BJ (cell line): ENCODE measurements around the gene ARMC3. TPM values are rescaled to one million over a fixed set of nuclear protein-coding genes. Genes with fewer than 3 reads are reported as not detected.
"Not testable (repeated sequence)": the region's sequence is repeated elsewhere in the genome, so short reads cannot be mapped to it uniquely, and the experiment has no call there.

Source experiments
- CTCF ChIA-PET: fragments of 350-600 bp; formaldehyde crosslinking; extraction: SDS; loops from one replicate; lab custom pipeline; 2021; ENCODE audit warnings: antibody characterized with exemption, inconsistent platforms; lab: Yijun Ruan, JAX
- POLR2A ChIA-PET: fragments of 300-600 bp; sonication (Branson Sonifier 250); formaldehyde crosslinking; extraction: SDS; loops from one replicate; lab custom pipeline; 2021; ENCODE audit warnings: antibody characterized with exemption; lab: Charles Lee
- DNase-seq: peaks from one replicate; pipeline ENCODE4 v3.0.0-alpha.2; 2011; ENCODE audit warnings: low read depth
- H3K27me3 ChIP-seq: 2 replicates; pipeline ENCODE4 v1.6.0; 2011; ENCODE audit warnings: low read length; ENCODE audit not compliant: control insufficient read depth, insufficient read depth
- H3K36me3 ChIP-seq: 2 replicates; pipeline ENCODE4 v1.5.1; 2011; ENCODE audit warnings: low read length; ENCODE audit not compliant: control insufficient read depth, insufficient read depth
- H3K4me3 ChIP-seq: 2 replicates; pipeline ENCODE4 v1.5.1; 2011; ENCODE audit warnings: low read depth, mild to moderate bottlenecking, control low read depth, low read length
- CTCF ChIP-seq: IDR thresholded peaks from 2 replicates; pipeline ENCODE4 v1.5.1; 2011; ENCODE audit warnings: low read depth, mild to moderate bottlenecking, control low read depth, inconsistent platforms, low read length, moderate library complexity; ENCODE audit not compliant: insufficient read depth
- polyA plus RNA-seq: library from polyadenylated mRNA; depleted of rRNA; stranded (reverse); fragments of >200 nt; gene quantifications from 2 replicates; pipeline ENCODE4 v1.2.3, GENCODE V29; 2011

Gene ARMC3
- polyA plus RNA-seq, 1 experiment = not detected

DNA sequence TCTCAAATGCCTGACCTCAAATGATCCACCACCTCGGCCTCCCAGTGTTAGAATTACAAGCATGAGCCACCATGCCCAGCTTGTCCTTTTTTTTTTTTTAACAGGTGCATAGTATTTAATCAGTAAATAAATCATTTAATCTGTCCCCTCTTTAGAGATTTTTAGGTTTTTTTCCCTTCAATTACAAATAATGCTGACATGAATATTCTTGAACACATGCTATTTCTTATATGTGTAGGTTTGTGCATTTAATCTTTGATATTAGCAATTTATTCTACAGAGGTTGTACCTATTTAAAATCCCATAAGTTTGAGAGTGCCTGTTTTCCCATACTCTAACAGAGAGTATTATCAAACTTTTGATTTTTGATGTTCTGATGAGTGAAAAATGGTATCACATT, 24.2 kb upstream of the ARMC3 start:
- ChIA-PET POLR2A (no interaction called here), CTCF (interaction anchor here (0.6 kb wide), 1 partner anchor 23 kb away, joined by 3 read pairs; no protein-coding TSS in a partner anchor)
- H3K27me3 ChIP-seq = no peaks in the 10 kb centered on the region
- H3K36me3 ChIP-seq = no peaks in the 10 kb centered on the region
- no peak for DNase-seq
- no peak overlapping the region for H3K4me3 ChIP-seq
- TF ChIP-seq CTCF = no peak

DNA sequence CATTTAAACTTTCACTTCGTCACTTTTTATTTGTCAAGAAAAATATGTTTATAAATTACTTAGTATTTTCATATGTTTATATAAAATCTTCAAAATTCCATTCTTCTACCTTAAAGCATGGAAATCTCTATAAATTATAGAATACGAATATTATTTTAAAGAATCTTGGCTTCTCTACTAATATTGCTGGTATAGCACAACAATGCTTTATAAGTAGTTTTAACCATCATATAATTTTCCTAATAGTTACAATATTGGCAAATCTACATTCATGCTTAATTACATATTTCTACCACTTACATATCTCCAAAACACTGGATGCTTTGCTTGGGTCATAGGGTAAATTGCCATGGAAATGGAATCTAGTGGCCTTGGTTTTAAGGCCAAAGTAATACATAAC, 21.1 kb upstream of the ARMC3 start:
- Histone ChIP-seq H3K36me3 (no peaks in the 10 kb centered on the region), H3K4me3 (no peak overlapping the region), H3K27me3 (no peaks in the 10 kb centered on the region)
- DNase-seq = no peak
- POLR2A ChIA-PET = no interaction called here
- CTCF ChIA-PET = no interaction called here
- no peak for TF ChIP-seq CTCF

GRCh38 chr10:22908837-22909236, 19.0 kb upstream of the ARMC3 start:
- no peak for TF ChIP-seq CTCF
- ChIA-PET CTCF (no interaction called here), POLR2A (no interaction called here)
- Histone ChIP-seq H3K36me3 (no peaks in the 10 kb centered on the region), H3K27me3 (no peaks in the 10 kb centered on the region), H3K4me3 (no peak overlapping the region)
- no peak for DNase-seq

DNA sequence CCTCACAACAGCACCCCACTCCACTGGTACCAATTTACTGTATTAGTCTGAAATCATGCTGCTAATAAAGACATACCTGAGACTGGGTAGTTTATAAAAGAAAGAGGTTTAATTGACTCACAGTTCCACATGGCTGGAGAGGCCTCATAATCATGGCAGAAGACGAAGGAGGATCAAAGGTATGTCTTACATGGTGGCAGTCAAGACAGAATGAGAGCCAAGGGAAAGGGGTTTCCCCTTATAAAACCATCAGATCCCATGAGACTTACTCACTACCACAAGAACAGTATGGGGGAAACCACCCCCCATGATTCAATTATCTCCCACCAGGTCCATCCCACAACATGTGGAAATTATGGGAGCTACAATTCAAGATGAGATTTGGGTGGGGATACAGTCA, 18.2 kb upstream of the ARMC3 start:
- H3K4me3 ChIP-seq, CTCF ChIA-PET, H3K36me3 ChIP-seq, H3K27me3 ChIP-seq, DNase-seq, POLR2A ChIA-PET: not testable (repeated sequence)

DNA sequence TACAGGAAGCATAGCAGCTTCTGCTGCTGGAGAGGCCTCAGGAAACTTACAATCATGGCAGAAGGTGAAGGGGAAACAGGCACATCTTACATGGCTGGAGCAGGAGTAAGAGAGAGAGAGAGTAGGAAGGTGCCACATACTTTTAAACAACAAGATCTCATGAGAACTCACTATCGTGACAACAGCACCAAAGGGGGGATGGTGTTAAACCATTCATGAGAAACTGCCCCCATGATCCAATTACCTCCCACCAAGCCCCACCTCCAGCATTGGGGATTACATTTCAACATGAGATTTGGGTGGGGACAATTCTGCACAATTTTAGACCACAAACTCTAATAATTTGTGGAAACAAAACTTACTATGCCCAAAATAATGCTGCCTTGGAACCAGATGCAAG, 16.8 kb upstream of the ARMC3 start:
- H3K36me3 ChIP-seq = no peaks in the 10 kb centered on the region
- POLR2A ChIA-PET = no interaction called here
- CTCF ChIA-PET = no interaction called here
- TF ChIP-seq CTCF = no peak
- no peak for DNase-seq
- H3K4me3 ChIP-seq = no peak overlapping the region
- no peaks in the 10 kb centered on the region for H3K27me3 ChIP-seq

DNA sequence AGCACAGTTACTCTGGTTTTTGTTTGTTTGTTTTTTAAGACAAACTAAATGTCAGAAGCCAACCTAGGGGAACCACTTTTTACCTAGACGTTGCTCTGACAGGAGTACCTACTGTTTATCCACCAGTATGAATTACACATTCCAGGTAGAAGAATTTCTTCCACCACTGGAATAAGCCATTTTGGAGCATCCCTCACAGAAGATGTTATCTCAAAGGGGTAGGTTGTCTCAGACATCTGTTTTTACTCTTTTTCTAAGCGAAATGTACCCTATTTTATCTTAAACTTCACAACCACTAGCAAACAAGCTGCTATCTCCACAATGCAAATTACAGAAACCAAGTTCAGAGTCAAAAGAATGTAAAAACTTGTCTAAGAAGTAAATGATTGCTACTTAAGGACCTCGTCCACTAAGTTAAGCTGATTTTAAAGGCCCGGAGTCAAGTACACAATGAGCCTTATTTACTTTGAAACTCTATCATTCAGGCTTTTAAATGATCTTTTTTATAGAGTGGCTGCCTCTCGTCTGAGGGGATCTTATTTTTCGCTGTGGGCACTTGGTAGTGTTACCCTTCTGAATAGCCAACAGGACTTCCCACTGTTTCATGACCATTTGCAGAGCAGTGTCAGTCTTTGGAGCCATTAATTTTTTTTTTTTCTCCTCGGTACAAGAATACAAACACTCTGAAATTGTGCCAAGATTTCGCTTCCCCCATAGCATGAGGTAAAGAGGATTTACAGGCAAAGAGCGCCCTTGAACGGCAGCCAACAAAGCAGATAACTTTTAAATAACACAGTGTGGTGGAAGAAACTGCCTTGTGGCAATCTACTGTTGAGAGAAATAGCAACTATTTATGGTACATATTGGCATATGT, 15.7 kb upstream of the ARMC3 start:
- CTCF ChIA-PET = no interaction called here
- no peak for DNase-seq
- no peaks in the 10 kb centered on the region for H3K36me3 ChIP-seq
- POLR2A ChIA-PET = no interaction called here
- H3K4me3 ChIP-seq = no peak overlapping the region
- no peak for TF ChIP-seq CTCF
- no peaks in the 10 kb centered on the region for H3K27me3 ChIP-seq
